ENCODE data around the gene PCA3.

- TF ChIP-seq POLR2A (IDR thresholded peaks at IDR 0.05) (no peak), CTCF (IDR thresholded peaks at IDR 0.05 in 4 of 5, conservative IDR thresholded peaks at IDR 0.05 in 1 of 5) (no peak)
Observed at GRCh38 chr9:76733096-76733495, 31.1 kb upstream of the PCA3 start.
